CD14-positive monocyte (primary cell): Measurements from ENCODE around the gene GRID2. TPM values are rescaled to one million over a fixed set of nuclear protein-coding genes. Genes with fewer than 3 reads are reported as not detected.

Experiments
- DNase-seq, 3 donors: peaks; one replicate each; pipeline ENCODE4 v3.0.0-alpha.2; 2011 to 2022
- H2AFZ ChIP-seq: 2 replicates; pipeline ENCODE4 v1.6.0; 2012; ENCODE audit warnings: mild to moderate bottlenecking, low read depth, low read length, inconsistent platforms; ENCODE audit not compliant: insufficient read depth, poor library complexity, severe bottlenecking
- H3K27ac ChIP-seq, 2 donors: 1 replicate in 1 of 2; 2 replicates in 1 of 2; pipeline ENCODE4 v1.5.1; 2012 to 2013; ENCODE audit warnings: low read length in 2 of 2, control low read depth in 1 of 2, inconsistent platforms in 1 of 2, low read depth in 1 of 2, mild to moderate bottlenecking in 1 of 2
- H3K27me3 ChIP-seq, 2 donors: one replicate each; pipeline versions ENCODE4 v1.6.0 to v1.6.1; 2011 to 2013; ENCODE audit warnings: low read length in 2 of 2; ENCODE audit not compliant: control insufficient read depth in 2 of 2, insufficient read depth in 2 of 2
- H3K36me3 ChIP-seq, 2 donors: replicated peaks in 1 of 2; 1 replicate in 1 of 2; 2 replicates in 1 of 2; pipeline versions ENCODE4 v1.5.1 to v1.6.1; 2012 to 2013; ENCODE audit warnings: low read length in 2 of 2, control low read depth in 1 of 2, inconsistent platforms in 1 of 2, mild to moderate bottlenecking in 1 of 2; ENCODE audit not compliant: insufficient read depth in 2 of 2, control insufficient read depth in 1 of 2
- H3K4me1 ChIP-seq, 2 donors: 1 replicate in 1 of 2; 2 replicates in 1 of 2; pipeline versions ENCODE4 v1.5.1 to v1.6.1; 2012 to 2013; ENCODE audit warnings: low read length in 2 of 2, control low read depth in 1 of 2, inconsistent platforms in 1 of 2, mild to moderate bottlenecking in 1 of 2, moderate library complexity in 1 of 2; ENCODE audit not compliant: insufficient read depth in 2 of 2, control insufficient read depth in 1 of 2
- H3K4me2 ChIP-seq: replicated peaks from 2 replicates; pipeline ENCODE3; 2012; ENCODE audit warnings: low read length, moderate library complexity, mild to moderate bottlenecking; ENCODE audit not compliant: poor library complexity, severe bottlenecking; ENCODE audit errors: extremely low read depth
- H3K4me3 ChIP-seq, 3 experiments: fragments of 200-600 bp in 1 of 3; sonication (generic) in 1 of 3; replicated peaks in 1 of 3; 1 replicate in 2 of 3; 2 replicates in 1 of 3; pipeline ENCODE4 v1.5.1; 2011 to 2013; ENCODE audit warnings: low read length in 3 of 3, mild to moderate bottlenecking in 3 of 3, control low read depth in 2 of 3, low read depth in 2 of 3, inconsistent platforms in 1 of 3, moderate library complexity in 1 of 3
- H3K79me2 ChIP-seq: 2 replicates; pipeline ENCODE4 v1.6.0; 2012; ENCODE audit warnings: mild to moderate bottlenecking, control low read depth, inconsistent platforms, low read length, moderate library complexity; ENCODE audit not compliant: insufficient read depth
- H3K9ac ChIP-seq: 2 replicates; pipeline ENCODE4 v1.6.0; 2017; ENCODE audit warnings: low read length, mild to moderate bottlenecking; ENCODE audit not compliant: insufficient read depth, poor library complexity, severe bottlenecking
- H3K9me3 ChIP-seq, 2 donors: replicated peaks in 1 of 2; 1 replicate in 1 of 2; 2 replicates in 1 of 2; pipeline versions ENCODE4 v1.5.1 to v1.6.1; 2012 to 2013; ENCODE audit warnings: low read length in 2 of 2, control low read depth in 1 of 2; ENCODE audit not compliant: control insufficient read depth in 1 of 2, insufficient read depth in 1 of 2
- H4K20me1 ChIP-seq: 2 replicates; pipeline ENCODE4 v1.6.0; 2012; ENCODE audit warnings: mild to moderate bottlenecking, low read length, control low read depth, moderate library complexity; ENCODE audit not compliant: insufficient read depth
- H3K27ac Mint-ChIP-seq, 7 donors: one replicate each; pipeline ENCODE4 v1.8.0; 2020; ENCODE audit warnings: mild to moderate bottlenecking in 7 of 7, mixed read lengths in 7 of 7, moderate library complexity in 6 of 7, inconsistent platforms in 2 of 7
- H3K27me3 Mint-ChIP-seq, 3 donors: one replicate each; pipeline ENCODE4 v1.8.0; 2021 to 2022; ENCODE audit warnings: low read depth in 3 of 3, mild to moderate bottlenecking in 3 of 3, mixed read lengths in 3 of 3, moderate library complexity in 3 of 3, inconsistent platforms in 1 of 3
- H3K36me3 Mint-ChIP-seq, 2 donors: one replicate each; pipeline ENCODE4 v1.8.0; 2020; ENCODE audit warnings: mixed read lengths in 2 of 2, inconsistent platforms in 1 of 2, mild to moderate bottlenecking in 1 of 2
- H3K4me1 Mint-ChIP-seq: one replicate; pipeline ENCODE4 v1.8.0; 2020; ENCODE audit warnings: mild to moderate bottlenecking, mixed read lengths
- H3K4me3 Mint-ChIP-seq, 2 donors: one replicate each; pipeline ENCODE4 v1.8.0; 2020; ENCODE audit warnings: mild to moderate bottlenecking in 2 of 2, mixed read lengths in 2 of 2, moderate library complexity in 1 of 2
- H3K9me3 Mint-ChIP-seq, 7 donors: one replicate each; pipeline ENCODE4 v1.8.0; 2020 to 2022; ENCODE audit warnings: mixed read lengths in 7 of 7, mild to moderate bottlenecking in 6 of 7, moderate library complexity in 6 of 7, inconsistent platforms in 2 of 7
- WGBS: methylation state at CpG from one replicate; pipeline ENCODE4 v1.1.5; 2013; ENCODE audit warnings: missing lambda C conversion rate; ENCODE audit not compliant: insufficient coverage; 5-methylcytosine and 5-hydroxymethylcytosine counted together
- intact Hi-C, 2 donors: fragments of 100-400 bp; cut with micrococcal nuclease; formaldehyde crosslinking; loops; one replicate each; pipeline versions ENCODE4 v1.15.0 to v1.15.1; 2023
- polyA plus RNA-seq, 3 donors: library from polyadenylated mRNA; depleted of rRNA in 1 of 3; unstranded in 2 of 3; stranded (reverse) in 1 of 3; fragments of 300-500 nt in 2 of 3; fragments of >200 nt in 1 of 3; fragmentation: Illumina TruSeq in 2 of 3; gene quantifications; 1 replicate in 2 of 3; 2 replicates in 1 of 3; pipeline ENCODE4 v1.2.3, GENCODE V29; 2012 to 2021
- TF ChIP-seq, protein P1 (sequence below): fragments of 200-600 bp; IDR thresholded peaks from one replicate; pipeline ENCODE4 v1.8.0; 2022; ENCODE audit warnings: antibody characterized with exemption, mild to moderate bottlenecking

Gene GRID2
- polyA plus RNA-seq, 3 donors: not detected

DNA sequence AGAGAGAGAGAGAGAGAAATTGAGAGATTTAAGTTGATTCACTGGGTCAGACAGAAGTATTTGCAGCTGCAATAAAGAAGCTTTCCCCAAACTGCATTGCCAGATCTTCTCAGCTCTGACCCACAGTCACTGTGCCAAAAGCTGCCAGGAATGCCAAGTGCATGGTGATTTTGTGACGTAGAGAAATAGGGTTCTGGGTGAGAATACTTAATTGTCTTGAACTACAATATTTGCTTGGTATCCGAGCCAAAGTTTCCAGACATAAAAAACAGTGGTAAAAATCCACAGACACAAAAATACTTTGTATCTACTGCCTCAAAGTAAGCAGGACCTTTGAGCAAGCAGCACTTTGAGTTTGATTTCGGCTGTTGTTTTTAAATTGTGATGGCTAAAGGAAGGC, 331.1 kb downstream of the GRID2 start:
- TF ChIP-seq, protein P1, sequence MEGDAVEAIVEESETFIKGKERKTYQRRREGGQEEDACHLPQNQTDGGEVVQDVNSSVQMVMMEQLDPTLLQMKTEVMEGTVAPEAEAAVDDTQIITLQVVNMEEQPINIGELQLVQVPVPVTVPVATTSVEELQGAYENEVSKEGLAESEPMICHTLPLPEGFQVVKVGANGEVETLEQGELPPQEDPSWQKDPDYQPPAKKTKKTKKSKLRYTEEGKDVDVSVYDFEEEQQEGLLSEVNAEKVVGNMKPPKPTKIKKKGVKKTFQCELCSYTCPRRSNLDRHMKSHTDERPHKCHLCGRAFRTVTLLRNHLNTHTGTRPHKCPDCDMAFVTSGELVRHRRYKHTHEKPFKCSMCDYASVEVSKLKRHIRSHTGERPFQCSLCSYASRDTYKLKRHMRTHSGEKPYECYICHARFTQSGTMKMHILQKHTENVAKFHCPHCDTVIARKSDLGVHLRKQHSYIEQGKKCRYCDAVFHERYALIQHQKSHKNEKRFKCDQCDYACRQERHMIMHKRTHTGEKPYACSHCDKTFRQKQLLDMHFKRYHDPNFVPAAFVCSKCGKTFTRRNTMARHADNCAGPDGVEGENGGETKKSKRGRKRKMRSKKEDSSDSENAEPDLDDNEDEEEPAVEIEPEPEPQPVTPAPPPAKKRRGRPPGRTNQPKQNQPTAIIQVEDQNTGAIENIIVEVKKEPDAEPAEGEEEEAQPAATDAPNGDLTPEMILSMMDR: no peak
- H4K20me1 ChIP-seq: no peaks in the 10 kb centered on the region
- H3K4me3 ChIP-seq: no peak overlapping the region
- no peak overlapping the region for H3K27ac Mint-ChIP-seq
- peaks cover 0 to 2% of the 10 kb centered on the region in 2 donors for H3K9me3 ChIP-seq
- no peak overlapping the region for H3K4me3 Mint-ChIP-seq
- H3K27me3 ChIP-seq: no peaks in the 10 kb centered on the region
- H3K4me1 ChIP-seq: no peaks in the 10 kb centered on the region
- intact Hi-C loops: no loop called here
- no peak overlapping the region for H2AFZ ChIP-seq
- no peaks in the 10 kb centered on the region for H3K4me1 Mint-ChIP-seq
- no peak overlapping the region for H3K4me2 ChIP-seq
- no peak overlapping the region for H3K27ac ChIP-seq
- peaks cover 0 to 5% (median 0%) of the 10 kb centered on the region in 7 donors for H3K9me3 Mint-ChIP-seq
- no peak for DNase-seq
- H3K27me3 Mint-ChIP-seq: no peaks in the 10 kb centered on the region
- no CpG with 5 or more reads among the region's 3 CpGs for WGBS
- H3K36me3 Mint-ChIP-seq: no peaks in the 10 kb centered on the region
- no peaks in the 10 kb centered on the region for H3K79me2 ChIP-seq
- H3K36me3 ChIP-seq: no peaks in the 10 kb centered on the region
- H3K9ac ChIP-seq: no peak overlapping the region

DNA sequence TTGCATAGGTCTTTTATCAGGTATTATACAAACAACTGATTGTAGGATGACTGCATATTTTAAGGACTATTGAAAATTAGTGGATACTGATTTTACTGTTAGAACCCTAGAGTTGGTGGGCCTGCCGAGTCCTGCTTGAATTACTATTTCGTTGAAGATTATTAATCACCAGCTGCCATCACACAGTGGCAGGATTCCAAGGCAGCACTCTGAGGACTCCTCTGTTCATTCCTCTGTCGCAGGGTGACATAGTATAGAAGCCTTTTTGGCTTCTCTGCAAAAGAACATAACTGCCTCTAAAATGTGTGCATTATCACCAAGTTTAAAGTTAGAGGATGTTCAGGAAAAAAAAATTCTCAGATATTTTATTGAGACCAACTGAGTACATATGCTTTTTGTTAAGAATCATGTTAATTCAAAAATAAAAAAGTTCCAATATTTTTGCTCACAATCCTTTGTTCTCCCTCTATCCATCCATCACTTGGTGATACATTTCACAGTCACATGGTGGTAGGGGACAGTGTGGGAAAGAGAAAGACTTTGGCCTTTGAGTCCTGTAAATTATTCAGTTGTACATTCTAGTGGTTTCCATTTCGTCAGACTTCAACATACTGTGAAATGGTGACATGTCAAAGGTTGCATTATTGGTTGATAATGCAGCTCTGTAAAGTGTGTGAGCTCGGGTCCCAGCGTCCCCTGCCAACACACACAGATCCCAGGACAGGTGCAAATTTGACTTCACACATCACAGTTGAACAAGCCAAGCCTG, 332.5 kb downstream of the GRID2 start:
- no peak overlapping the region for H3K4me2 ChIP-seq
- H3K27ac ChIP-seq: no peak overlapping the region
- H3K4me3 ChIP-seq: no peak overlapping the region
- WGBS: 93% methylated on average over 3 of the region's 6 CpGs
- Mint-ChIP-seq H3K27me3 (no peaks in the 10 kb centered on the region), H3K36me3 (no peaks in the 10 kb centered on the region), H3K27ac (no peak overlapping the region), H3K9me3 (peaks cover 0 to 5% (median 0%) of the 10 kb centered on the region in 7 donors), H3K4me1 (no peaks in the 10 kb centered on the region), H3K4me3 (no peak overlapping the region)
- intact Hi-C loops: no loop called here
- H3K9ac ChIP-seq: no peak overlapping the region
- H3K4me1 ChIP-seq: no peaks in the 10 kb centered on the region
- TF ChIP-seq, protein P1: no peak
- no peaks in the 10 kb centered on the region for H3K27me3 ChIP-seq
- H4K20me1 ChIP-seq: no peaks in the 10 kb centered on the region
- H3K79me2 ChIP-seq: no peaks in the 10 kb centered on the region
- H2AFZ ChIP-seq: no peak overlapping the region
- no peaks in the 10 kb centered on the region for H3K36me3 ChIP-seq
- H3K9me3 ChIP-seq: peaks cover 0 to 2% of the 10 kb centered on the region in 2 donors
- DNase-seq: no peak
